GM21447 (cell line): ENCODE measurements around the gene KRTDAP.

Experiments used
- ATAC-seq: cut with Tn5 transposase; IDR thresholded peaks from one replicate; pipeline ENCODE4 v1.9.1; 2021; ENCODE audit not compliant: unreplicated experiment

KRTDAP gene

GRCh38 chr19:35490364-35490763 is at the start of gene KRTDAP:
Gene KRTDAP (minus strand): TSS chr19:35490464. CDS start chr19:35490442, 22 bp downstream.
- ATAC-seq: no peak

DNA sequence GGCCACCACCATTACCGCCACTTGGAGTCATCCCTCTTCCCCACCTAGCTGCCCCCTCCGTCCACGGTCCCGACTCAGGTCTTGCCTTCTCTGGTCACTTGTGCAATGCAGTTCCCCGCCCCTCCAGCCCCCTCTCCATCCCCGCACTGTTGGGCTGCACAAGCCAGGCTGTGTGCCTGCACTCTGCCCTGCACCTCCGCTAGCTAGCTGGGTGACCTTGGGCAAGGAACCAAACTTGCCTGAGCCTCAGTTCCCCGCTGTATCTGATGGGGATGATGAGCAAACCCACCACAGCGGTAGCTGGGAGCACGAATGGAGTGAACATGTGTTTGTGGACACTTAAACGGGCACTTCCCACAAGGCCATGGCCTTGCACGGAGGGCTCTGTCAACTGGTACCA is 49.6 kb upstream of the KRTDAP start:
- no peak for ATAC-seq

DNA sequence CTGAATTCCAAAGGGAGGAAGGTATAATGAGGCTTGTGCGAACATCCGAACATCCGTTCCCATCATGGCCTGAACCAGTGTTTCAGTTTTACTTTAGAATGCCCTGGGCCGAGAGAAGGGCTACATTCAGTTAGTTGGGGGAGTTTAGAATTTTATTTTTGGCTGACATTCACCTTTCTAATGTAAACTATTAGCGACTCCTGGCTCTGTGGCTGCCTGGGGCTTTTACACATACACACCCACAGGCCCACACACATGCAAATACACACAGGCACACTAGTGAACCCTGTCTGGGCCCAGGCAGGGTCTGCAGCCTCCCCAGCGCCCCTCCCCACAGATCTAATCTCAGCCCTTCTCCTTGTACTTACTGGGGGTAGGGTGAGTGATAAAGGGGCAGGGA is 49.0 kb upstream of the KRTDAP start:
- ATAC-seq: no peak

DNA sequence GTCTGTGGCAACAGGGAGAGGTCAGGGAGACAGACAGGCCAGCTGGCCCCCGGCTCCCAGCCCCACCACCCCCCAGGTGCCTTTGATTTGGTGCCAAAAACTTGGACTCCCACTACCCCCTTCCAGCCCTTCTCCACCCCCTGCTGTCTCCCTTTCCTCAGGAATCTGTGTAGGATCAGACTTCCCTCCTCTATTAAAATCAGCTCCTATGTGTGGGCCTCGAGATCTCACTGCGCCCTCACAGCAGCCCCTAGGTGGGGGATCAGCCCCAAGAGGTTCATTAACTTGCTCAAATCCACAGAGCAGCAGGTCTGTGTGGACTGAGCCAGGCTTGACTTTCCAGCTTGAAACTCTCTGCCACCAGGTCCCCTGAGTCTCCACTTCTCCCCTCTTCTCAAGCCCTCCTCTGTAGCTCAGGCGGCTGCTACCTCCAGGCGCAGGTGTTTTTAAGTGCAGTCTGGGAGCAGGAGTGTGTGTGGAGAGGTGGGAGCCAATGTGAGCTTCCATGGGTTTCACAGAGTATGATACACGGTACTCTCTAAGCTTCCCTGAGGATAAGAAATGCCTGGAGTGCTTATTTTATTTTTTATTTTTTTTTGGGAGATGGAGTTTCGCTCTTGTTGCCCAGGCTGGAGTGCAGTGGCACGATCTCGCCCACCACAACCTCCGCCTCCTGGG is 44.7 kb upstream of the KRTDAP start:
- no peak for ATAC-seq

- ATAC-seq: no peak
Measured at GRCh38 chr19:35533822-35534392, 43.6 kb upstream of the KRTDAP start.

- ATAC-seq: no peak
Measured at GRCh38 chr19:35533201-35533821, 43.0 kb upstream of the KRTDAP start, which contains the start of gene GAPDHS. Gene GAPDHS (plus strand): TSS chr19:35533456. CDS start chr19:35533528, 72 bp downstream.

- no peak for ATAC-seq
Measured at GRCh38 chr19:35531291-35531690, 41.0 kb upstream of the KRTDAP start.

DNA sequence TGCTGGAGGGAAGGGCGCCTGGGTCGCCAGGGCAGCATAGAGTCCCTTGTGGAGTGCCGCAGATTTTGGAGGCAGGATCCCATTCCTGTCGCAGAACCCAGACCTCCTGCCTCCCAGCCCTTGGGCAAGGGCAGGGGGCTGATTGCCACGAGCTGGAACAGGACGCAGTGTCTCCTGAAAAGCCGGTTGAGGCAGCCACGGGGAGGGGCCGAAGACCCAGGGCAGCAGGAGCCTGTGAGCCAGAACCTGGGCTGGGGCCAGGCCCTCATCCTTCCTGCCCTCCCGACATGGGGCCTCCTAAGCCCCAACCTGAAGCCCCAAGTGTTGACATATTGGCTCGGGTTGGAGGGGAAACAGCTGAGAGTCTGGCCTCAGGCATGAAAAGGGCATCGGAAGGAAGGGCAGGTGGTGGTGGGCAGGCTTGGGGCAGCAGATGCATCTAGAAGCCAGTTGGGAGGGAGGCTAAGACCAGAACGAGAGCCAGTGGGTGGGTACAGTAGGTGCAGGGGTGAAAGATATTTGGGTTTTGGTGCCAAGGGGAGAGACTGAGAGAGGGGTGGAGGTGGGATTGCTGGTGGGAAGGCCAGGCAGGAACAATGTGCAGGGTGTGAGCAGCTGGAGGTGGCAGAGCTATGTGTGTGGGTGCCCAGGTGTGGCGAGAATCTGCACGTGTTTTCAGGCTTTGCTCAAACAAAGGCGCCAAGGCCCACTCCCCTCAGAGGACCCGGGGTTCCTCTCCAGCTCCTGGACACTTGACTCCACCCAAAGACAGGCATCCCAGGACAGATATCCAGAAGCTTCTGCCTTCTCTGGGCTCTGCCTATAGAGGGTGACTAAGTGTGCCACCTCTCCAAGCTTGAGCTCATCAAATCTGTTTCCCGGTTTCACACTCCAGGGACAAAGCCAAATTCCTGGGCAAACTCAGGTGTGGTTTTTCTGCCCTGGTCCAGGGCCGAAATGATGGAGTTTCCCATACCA is 39.3 kb upstream of the KRTDAP start:
- no peak for ATAC-seq

DNA sequence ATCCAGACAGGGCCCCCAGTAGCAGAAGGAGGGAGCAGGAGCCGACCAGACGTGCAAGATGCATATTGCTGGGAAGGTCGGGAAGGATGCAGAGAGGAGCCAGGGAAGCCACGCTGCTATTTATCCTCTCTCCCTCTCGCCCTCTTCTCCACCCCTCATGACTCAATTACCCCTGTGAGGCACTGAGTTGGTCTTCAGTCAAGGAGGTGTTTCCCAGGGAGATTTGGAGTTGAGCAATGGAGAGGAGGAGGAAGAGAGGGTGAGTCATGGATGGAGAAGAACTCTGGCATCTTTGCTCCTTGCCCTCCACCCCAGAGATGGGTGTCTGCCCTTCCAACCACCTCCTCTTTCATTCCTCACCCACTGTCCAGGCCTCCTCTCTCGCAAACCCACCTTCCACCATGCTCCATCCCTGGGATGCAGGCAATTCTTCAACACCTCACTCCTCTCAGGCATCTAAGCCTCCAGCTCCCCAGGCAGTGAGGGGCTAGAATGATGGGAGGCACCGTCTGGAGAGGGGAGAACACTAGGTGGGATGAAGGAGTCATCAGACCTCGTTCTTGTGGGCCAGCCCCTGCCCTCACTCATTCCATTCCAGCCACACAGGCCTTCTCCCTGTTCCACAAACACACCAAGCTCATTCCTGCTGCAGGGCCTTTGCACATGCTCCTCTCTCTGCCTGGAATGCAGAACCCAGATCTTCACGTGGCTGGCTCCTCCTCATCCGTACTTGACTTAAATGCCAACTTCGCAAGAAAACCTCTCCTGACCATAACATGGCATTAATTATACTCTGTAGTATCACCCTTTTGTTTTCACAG is 38.2 kb upstream of the KRTDAP start, which contains the start of gene SBSN:
SBSN (minus strand) TSS at position 94 of the 821 bp plus-strand sequence; CDS start at position 64, 30 bp downstream.
- ATAC-seq: no peak

GRCh38 chr19:35525873-35526272 is 35.6 kb upstream of the KRTDAP start:
- ATAC-seq: no peak

DNA sequence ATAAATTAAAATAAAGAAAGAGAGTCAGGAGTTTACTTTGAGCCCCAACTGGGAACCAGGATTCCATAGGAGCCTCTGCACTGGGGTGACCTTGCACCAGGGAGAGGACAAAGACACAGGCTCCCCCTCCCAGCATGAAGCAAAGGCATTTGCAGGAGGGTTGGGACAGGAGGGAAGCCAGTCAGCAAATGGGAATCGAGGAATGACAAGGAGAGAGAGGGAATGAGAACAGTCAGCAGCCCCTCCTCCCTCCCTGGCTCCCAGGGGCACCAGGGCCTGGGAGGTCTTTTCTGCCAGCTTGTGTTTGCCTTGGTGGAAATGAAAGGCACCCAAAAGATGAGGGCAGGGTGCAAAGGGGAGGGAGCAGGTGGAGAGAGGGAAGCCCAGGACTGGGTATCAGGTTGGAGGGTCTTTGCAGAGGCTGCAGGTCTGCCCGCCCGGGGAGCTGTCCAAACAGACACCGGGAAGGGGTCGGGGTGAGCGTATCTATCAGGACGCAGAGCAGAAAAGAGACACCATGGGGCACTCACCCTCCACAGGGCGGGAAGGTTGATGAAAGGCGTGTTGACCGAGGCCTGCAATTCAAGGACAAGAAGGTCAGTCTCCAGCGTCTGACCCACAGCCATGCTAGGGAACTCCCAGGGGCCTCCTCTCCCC is 34.0 kb upstream of the KRTDAP start:
- no peak for ATAC-seq

DNA sequence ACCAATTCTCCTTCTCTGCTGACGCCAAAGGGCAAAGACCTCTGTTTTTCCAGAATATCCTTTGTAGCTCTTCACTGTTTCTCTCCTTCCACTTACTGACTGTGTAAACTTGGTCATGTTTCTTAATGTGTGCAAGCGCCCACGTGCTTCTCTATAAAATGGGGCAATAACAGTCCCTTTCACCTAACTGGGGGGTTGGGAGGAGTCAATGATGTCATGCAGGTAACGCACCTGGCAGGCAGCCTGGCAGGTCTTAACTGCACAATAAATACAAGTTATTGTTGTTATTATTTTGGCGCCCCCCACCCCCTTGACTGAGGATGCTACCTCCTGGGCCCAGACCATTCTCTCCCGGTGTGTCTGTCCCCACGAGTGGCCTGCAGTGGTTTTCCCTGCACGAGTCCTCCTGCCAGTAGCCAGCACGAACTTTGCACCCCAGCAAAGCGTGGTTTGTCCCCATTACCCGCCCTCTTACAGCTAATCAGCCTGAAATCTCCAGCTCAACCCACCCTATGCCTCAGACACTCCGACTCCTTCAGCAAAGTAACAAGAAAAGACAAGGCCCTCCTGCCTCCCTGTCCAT is 32.6 kb upstream of the KRTDAP start:
- ATAC-seq: no peak

DNA sequence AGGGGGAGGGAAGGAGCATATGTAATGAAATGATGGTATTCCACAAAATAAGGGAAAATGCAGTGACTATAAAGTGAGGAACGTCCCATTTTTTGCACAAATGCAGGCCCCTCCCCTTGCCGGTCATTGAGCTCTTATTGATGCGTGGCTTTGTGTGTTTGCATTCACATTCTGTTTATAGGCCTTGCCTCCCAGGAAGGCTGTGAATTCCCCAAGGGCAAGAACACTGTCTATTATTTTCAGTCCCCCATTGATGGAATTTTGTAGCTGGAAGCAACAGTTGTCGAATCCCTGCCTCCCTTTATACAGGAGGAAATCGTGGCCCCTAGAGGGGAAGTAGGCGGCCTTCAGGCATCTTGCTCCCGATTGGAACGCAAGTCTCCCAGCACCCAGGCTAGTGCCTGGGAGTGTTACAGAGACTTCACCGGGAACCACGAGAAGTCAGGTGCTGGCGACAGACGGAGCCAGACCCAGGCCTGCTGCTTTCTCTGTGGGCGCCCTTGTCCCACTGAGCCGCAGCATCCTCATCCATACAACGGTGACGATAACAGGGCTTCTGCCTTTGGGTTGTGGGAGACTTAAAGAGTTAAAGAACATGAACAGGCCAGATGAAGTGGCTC is 31.0 kb upstream of the KRTDAP start:
- ATAC-seq: no peak

DNA sequence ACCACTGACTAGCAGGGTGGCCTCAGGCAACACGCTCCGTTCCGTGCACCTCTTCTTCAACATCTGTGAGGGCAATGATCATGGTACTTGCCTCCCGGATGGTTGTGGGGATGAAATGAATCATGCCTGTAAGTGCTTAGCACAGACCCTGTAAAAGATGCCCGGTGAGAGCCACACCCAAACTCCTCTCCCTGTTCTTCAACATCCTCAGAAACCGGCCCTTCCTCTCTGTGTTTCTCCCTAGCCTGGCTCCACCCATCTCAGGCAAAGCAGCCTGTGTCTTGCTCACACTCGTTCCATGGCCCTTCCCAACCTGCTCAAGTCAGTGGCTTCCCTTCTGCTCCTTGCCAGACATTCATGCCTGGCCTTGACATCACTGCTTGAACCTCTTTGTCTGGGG is 29.0 kb upstream of the KRTDAP start:
- ATAC-seq: no peak

DNA sequence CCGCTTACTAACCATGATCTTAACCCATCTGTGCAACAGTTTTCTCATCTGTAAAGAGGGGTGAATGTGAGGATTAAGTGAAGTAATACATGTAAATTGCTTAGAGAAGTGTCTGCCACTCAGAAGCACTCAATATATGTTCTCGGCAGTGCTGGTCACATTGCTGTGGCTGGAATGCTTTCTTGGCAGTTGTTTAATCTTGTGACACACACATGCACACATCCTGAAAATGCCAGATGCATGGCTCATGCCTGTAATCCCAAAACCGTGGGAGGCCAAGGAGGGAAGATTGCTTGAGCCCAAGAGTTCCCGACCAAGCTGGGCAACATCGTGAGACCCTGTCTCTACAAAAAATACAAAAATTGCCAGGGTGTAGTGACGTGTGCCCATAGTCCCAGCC is 28.0 kb upstream of the KRTDAP start:
- ATAC-seq: no peak

DNA sequence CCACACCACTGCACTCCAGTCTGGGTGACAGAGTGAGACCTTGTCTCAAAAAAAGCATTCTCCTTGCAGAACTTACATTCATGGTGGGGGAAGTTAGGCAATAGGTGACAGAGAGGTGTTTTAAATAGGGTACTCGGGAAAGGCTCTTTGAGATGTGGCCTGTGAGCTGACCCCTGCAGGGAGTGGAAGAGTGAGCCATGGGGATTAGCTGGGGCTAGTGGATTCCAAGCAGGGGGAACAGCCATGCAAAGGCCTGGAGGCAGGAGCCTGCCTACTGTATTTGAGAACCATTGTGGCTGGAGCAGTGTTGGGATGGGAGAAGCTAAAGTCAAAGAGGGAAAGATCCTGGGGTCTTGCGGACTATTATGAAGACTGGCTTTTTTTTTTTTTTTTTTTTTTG is 27.1 kb upstream of the KRTDAP start:
- no peak for ATAC-seq

- ATAC-seq: no peak
Measured at GRCh38 chr19:35516310-35516709, 26.0 kb upstream of the KRTDAP start.

DNA sequence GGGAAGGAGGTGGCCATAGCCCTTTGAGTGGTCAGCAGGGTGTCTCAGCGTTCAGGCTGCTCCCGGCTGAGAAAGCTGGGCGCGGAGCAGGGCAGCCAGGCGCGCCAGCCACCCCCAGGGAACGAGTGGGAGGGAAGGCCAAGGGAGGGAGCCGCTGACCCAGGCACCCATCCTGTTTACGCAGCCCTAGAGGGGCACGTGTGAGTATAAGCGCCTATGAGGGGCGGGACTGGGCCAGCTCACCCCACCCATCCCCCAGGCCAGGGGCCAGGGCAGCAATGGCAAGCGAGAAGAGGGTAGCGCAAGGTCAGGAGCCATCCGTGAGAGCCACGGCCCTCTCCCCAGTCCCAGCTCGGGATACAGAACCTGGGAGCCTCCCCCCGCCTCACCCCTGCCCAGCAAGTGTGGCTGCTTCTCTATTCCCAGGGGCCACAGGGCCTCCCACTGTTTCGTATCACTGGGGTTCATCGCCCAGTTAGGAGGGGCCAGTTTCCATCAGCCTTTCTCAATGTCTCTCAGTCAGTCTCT is 24.1 kb upstream of the KRTDAP start:
- no peak for ATAC-seq
